PFSK-1 (cell line): ENCODE results near the gene AHI1.

Source experiments
- FOXP2 ChIP-seq: optimal IDR thresholded peaks from 2 replicates; pipeline ENCODE3; 2011; ENCODE audit warnings: borderline replicate concordance, control low read depth, inconsistent platforms; ENCODE audit not compliant: insufficient read depth; ENCODE audit errors: extremely low read length, extremely low read depth
- POLR2AphosphoS5 ChIP-seq: IDR thresholded peaks from 2 replicates; pipeline ENCODE4 v1.6.1; 2012; ENCODE audit warnings: low read depth, mild to moderate bottlenecking, control low read depth, low read length, moderate library complexity
- SIN3A ChIP-seq: IDR thresholded peaks from 2 replicates; pipeline ENCODE4 v1.6.1; 2012; ENCODE audit warnings: mild to moderate bottlenecking, low read length, moderate library complexity, borderline replicate concordance; ENCODE audit not compliant: insufficient read depth
- TAF1 ChIP-seq: IDR thresholded peaks from 2 replicates; pipeline ENCODE4 v1.6.1; 2012; ENCODE audit warnings: low read length, control low read depth, borderline replicate concordance; ENCODE audit not compliant: insufficient read depth
- TF ChIP-seq, protein P1 (sequence below), 2 experiments: IDR thresholded peaks; 2 replicates each; pipeline versions ENCODE4 v1.6.1 to v1.8.0; 2011 to 2012; ENCODE audit warnings: low read depth in 2 of 2, low read length in 2 of 2, control low read depth in 1 of 2, inconsistent platforms in 1 of 2, mild to moderate bottlenecking in 1 of 2, moderate library complexity in 1 of 2; ENCODE audit not compliant: insufficient read depth in 1 of 2

Gene AHI1

GRCh38 chr6:135438907-135439535 lies 58.5 kb downstream of the AHI1 start:
- TF ChIP-seq SIN3A, result no peak
- no peak for TF ChIP-seq FOXP2
- TF ChIP-seq, protein P1, sequence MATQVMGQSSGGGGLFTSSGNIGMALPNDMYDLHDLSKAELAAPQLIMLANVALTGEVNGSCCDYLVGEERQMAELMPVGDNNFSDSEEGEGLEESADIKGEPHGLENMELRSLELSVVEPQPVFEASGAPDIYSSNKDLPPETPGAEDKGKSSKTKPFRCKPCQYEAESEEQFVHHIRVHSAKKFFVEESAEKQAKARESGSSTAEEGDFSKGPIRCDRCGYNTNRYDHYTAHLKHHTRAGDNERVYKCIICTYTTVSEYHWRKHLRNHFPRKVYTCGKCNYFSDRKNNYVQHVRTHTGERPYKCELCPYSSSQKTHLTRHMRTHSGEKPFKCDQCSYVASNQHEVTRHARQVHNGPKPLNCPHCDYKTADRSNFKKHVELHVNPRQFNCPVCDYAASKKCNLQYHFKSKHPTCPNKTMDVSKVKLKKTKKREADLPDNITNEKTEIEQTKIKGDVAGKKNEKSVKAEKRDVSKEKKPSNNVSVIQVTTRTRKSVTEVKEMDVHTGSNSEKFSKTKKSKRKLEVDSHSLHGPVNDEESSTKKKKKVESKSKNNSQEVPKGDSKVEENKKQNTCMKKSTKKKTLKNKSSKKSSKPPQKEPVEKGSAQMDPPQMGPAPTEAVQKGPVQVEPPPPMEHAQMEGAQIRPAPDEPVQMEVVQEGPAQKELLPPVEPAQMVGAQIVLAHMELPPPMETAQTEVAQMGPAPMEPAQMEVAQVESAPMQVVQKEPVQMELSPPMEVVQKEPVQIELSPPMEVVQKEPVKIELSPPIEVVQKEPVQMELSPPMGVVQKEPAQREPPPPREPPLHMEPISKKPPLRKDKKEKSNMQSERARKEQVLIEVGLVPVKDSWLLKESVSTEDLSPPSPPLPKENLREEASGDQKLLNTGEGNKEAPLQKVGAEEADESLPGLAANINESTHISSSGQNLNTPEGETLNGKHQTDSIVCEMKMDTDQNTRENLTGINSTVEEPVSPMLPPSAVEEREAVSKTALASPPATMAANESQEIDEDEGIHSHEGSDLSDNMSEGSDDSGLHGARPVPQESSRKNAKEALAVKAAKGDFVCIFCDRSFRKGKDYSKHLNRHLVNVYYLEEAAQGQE (IDR thresholded peaks at IDR 0.05; ENCODE audit: insufficient read depth in 1 of 2, low read depth in 2 of 2, low read length in 2 of 2), result no peak
- no peak for TF ChIP-seq TAF1
- no peak for TF ChIP-seq POLR2AphosphoS5

DNA sequence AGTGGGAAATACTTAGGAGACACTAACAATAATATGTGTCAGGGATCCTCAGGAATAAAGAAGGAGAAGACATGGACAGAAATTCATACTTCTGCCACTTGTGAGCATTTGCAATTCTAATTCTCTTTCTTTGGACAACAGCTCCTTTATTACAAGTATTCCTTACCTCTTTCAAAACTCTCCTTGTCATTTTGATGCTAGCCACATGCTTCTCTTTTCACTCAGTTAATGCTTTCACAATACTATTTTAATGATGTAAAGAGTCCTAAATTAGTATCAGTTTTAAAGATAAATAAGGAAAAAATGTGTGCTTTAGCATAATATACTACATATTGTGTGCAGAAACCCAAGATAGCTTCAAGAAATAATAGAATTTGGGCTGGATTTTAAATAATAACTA lies 62.5 kb downstream of the AHI1 start:
- TF ChIP-seq SIN3A (no peak), POLR2AphosphoS5 (no peak), FOXP2 (no peak), TAF1 (no peak)
- TF ChIP-seq, protein P1 (IDR thresholded peaks at IDR 0.05; ENCODE audit: insufficient read depth in 1 of 2, low read depth in 2 of 2, low read length in 2 of 2), result no peak

DNA sequence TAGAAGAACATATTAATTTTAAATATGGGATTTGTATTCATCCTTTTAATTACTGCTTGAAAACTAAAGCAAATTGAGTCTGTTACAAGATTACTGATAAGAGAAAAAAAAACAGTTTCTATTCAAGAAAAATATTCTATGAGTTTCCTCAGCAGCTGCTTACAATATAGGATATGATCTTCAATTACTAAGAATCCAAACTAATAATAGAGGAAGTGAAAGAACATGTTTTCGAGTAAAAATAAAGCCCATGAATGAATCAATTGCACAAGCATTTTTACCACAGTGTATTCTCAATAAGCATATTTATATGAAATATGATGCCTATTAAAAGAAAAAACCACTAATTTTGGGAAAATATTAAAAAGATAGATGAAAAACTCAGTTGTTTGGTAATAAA lies 63.4 kb downstream of the AHI1 start:
- TF ChIP-seq TAF1, result no peak
- TF ChIP-seq POLR2AphosphoS5, result no peak
- TF ChIP-seq FOXP2, result no peak
- TF ChIP-seq SIN3A, result no peak
- TF ChIP-seq, protein P1 (IDR thresholded peaks at IDR 0.05; ENCODE audit: insufficient read depth in 1 of 2, low read depth in 2 of 2, low read length in 2 of 2), result no peak

DNA sequence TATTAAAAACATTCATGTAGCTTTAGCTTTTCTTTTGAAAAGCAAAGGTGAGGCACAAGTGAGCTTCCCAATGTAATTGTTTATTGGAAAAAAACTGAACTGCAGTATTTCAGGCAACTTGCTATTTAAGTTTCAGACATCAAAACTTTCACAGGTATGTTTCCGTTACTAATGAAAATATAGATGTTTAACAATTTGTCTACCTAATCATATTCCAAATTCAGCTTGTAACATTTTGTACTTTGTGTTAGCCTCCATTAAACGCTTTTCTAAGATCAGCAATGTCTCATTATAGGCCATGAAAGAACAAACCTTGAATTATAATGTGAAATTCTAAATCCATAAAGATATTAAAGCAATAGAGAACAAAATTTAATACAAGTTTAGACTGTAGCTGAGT lies 69.5 kb downstream of the AHI1 start:
- TF ChIP-seq, protein P1 (IDR thresholded peaks at IDR 0.05; ENCODE audit: insufficient read depth in 1 of 2, low read depth in 2 of 2, low read length in 2 of 2), result no peak
- TF ChIP-seq POLR2AphosphoS5 (no peak), SIN3A (no peak), TAF1 (no peak), FOXP2 (no peak)

DNA sequence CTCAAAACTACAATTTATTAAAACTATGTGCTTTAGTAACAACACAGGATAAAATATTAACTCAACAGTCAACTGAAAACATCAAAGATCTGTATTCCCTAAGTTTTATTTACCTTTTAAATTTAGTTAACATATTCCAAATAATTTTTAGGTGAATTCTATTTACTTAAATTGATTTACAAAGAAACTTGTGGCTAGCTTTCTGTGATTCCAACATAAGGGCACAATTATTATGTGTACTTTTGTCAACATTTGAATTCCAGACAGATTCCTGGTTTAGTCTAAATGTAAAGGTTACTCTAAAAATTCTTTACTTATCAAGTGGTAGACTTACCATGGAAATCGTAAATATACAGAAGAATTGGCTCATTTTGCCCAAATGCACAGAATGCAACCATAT lies 70.7 kb downstream of the AHI1 start:
- TF ChIP-seq TAF1 (no peak), POLR2AphosphoS5 (no peak), SIN3A (no peak), FOXP2 (no peak)
- TF ChIP-seq, protein P1 (IDR thresholded peaks at IDR 0.05; ENCODE audit: insufficient read depth in 1 of 2, low read depth in 2 of 2, low read length in 2 of 2), result no peak
